ENCODE data around the gene CD4.

The CD4 gene

DNA sequence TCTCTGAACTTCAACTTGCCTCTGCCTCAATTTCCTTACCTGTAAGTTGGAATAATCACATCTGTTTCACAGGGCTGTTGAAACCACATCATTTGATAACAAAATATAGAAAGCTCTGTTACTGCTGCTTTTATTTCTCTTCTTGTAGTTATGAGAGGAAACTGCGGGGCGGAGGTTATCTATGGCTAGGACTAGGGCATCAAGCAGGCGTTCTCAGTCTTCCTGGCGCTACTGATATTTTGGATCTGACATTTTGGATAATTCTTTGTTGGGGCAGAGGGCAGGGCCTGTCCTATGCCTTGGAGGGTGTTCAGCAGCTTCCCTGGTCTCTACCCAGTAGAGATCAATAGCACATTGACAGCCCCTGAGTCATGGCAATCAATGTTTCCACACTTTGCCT, 42.8 kb downstream of the CD4 start:
- TF ChIP-seq, protein P1, sequence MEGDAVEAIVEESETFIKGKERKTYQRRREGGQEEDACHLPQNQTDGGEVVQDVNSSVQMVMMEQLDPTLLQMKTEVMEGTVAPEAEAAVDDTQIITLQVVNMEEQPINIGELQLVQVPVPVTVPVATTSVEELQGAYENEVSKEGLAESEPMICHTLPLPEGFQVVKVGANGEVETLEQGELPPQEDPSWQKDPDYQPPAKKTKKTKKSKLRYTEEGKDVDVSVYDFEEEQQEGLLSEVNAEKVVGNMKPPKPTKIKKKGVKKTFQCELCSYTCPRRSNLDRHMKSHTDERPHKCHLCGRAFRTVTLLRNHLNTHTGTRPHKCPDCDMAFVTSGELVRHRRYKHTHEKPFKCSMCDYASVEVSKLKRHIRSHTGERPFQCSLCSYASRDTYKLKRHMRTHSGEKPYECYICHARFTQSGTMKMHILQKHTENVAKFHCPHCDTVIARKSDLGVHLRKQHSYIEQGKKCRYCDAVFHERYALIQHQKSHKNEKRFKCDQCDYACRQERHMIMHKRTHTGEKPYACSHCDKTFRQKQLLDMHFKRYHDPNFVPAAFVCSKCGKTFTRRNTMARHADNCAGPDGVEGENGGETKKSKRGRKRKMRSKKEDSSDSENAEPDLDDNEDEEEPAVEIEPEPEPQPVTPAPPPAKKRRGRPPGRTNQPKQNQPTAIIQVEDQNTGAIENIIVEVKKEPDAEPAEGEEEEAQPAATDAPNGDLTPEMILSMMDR (conservative IDR thresholded peaks at IDR 0.05), result no peak
- H3K27ac ChIP-seq, result no peak overlapping the region

DNA sequence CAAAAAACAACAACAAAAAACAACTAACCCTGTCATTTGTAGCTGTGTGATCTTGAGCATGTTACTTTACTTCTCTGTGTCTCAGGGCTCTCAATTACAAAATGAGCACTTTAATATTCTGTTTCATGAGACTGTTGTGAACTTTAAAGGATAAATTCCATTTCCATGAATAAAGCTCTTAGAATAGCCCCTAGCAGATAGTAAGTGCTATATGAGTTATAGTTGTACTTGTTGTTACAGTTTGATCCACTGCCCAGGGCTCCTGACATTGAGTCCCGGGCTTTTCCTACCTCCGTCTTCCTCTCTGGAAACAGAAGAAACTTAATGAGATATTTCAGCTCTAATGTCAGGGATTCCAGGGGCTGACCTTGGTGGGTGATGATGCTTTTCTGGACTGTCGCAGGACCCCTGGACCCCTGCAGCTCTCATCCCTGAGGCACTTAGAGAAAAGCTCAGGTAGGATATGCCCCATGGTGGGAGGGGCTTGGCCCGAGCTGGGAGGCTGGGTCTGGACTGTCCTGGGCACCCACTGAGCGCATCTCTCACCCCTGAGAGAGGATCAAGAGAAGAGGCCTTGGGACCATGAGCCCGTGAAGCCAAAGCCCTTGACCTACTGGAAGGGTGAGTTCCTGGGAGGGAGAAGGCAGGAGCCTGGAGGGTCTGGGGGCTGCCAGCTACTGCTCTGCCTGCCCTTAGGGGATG, 44.0 kb downstream of the CD4 start:
- no peak overlapping the region for H3K27ac ChIP-seq
- TF ChIP-seq, protein P1 (conservative IDR thresholded peaks at IDR 0.05), result no peak

DNA sequence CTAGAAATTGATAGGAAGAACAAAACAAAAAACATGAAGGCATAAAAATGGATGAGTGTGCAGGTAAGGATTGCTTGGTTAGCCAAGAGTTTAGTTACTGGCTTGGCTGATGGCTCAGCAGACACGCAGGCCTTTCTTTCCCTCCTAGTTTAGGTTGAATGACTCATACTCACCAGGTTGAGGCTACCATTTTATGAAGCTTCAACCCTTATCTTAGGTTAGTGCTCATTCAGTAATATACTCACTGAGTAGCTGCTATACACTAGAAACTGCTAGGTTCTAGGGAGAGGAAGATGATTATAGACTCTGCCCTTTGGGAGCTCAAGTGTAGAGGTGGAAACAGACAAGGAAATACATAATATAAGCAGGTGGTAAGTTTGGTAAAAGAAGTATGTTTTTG, 44.9 kb downstream of the CD4 start:
- H3K27ac ChIP-seq, result no peak overlapping the region
- TF ChIP-seq, protein P1 (conservative IDR thresholded peaks at IDR 0.05), result no peak

DNA sequence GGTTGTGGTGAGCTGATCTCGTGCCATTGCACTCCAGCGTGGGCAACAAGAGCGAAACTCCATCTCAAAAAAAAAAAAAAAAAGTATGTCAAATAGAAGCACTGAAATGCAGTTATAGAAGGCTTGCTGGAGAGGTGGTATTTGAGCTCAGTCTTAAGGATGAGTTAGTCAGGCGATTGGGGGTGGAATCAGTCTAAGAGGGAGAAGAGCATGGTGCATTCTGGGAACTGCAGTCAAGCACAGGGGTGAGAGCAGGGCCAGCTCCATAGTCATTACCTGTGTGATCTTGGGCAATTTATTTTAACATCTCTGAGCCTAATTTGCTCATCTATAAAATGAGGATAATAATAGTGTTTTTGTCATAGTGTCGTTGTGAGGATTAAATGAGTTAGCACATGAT, 45.5 kb downstream of the CD4 start:
- TF ChIP-seq, protein P1 (conservative IDR thresholded peaks at IDR 0.05), result no peak
- no peak overlapping the region for H3K27ac ChIP-seq

DNA sequence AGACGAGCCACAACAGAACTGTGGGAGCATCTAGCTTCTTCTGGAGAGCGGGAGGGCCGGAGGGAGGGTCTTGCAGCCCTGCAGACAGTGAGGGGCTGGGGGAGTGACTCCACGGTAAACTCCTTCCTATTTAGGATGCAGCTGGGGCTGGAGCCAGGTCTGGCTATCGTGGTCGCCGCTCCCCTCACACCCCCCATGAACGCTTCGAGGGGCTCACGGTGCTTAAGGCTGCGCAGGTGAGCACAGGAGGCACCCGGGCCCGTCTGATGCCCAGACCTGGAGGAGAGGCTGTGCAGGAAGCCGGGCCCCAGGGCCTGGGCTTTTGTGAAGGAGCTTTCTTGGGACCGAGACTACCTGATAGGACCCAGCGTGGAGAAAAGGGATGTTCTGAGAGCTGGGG, 47.5 kb downstream of the CD4 start:
- no peak overlapping the region for H3K27ac ChIP-seq
- TF ChIP-seq, protein P1 (conservative IDR thresholded peaks at IDR 0.05), result no peak

DNA sequence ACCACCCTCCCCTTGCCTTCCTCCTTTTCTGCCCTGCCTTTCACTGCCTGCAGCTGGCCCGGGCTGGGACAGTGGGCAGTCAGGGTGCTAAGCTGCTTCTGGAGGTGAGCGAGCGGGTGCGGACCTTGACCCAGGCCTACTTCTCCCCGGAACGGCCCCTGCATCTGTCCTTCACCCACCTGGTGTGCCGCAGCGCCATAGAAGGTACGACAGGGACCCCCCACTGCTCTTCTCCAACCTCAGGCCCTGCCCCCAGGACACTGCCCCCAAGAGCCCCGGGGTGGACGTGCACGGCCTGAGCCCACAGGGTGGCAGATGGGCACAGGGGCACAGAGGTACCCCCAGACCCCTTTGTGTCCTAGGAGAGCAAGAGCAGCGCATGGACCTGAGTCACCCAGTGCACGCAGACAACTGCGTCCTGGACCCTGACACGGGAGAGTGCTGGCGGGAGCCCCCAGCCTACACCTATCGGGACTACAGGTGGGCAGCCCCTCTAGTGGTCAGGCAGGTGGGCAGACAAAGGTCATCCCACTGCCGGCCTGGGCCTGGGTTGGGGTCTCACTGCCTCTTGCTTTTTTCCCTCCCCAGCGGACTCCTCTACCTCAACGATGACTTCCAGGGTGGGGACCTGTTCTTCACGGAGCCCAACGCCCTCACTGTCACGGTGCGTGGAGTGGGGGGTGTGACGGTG, 48.2 kb downstream of the CD4 start:
- H3K27ac ChIP-seq, result no peak overlapping the region
- TF ChIP-seq, protein P1 (conservative IDR thresholded peaks at IDR 0.05), result no peak

DNA sequence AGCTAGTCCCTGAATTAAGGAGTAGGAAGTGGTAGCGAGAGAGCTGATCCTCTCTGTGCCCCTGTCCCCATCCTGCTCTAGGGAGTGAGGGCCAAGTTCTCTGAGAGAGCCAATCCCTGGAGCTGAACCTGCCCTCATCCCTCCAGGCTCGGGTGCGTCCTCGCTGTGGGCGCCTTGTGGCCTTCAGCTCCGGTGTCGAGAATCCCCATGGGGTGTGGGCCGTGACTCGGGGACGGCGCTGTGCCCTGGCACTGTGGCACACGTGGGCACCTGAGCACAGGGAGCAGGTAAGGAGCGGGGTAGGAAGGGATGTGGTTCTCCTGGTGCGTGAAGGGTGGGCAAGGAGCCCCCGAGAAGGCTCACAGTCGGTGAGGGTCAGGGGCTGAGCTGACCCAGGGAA, 49.5 kb downstream of the CD4 start:
- no peak overlapping the region for H3K27ac ChIP-seq
- TF ChIP-seq, protein P1 (conservative IDR thresholded peaks at IDR 0.05), result no peak

Data from VCaP (cell line).